ENCODE results near the gene NUCB1. TPM values are rescaled to one million over a fixed set of nuclear protein-coding genes. Genes with fewer than 3 reads are reported as not detected.
A peak's percentile ranks its signal among the peaks of the same experiment; 100 is the strongest.

Gene NUCB1
- total RNA-seq, 1 donor: 300 TPM

DNA sequence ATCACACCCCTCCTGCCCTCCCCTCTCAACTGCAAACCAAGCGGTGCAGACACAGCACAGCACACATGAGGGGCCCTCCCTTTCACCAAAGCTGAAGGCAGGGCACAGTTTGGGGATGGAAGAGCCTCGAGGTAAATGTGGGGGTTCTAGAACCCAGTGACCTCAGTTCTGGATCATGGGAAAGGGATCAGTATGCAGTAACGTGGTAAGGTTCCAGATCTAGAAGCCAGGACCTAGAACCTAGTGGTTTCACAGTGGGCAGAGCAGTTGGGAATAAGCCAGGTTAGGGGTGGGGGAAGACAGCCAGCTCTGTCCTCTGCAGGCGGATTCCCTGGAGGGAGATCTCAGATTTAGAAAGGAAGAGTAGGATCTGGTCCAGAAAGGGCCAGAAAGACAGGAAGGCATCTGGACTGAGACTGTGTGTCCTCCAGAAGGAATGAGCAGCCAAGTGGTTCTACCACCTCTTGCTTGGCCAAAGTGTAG lies 68.1 kb downstream of the NUCB1 start:
- Histone ChIP-seq H3K36me3 (ENCODE audit: insufficient read depth, low read length) (peaks cover 24% of the 10 kb centered on the region), H3K27ac (ENCODE audit: low read depth, low read length) (peak overlapping the region; percentile 36), H3K9me3 (ENCODE audit: low read depth, low read length) (no peaks in the 10 kb centered on the region), H3K4me1 (ENCODE audit: insufficient read depth, low read length) (peaks cover 35% of the 10 kb centered on the region), H3K4me3 (ENCODE audit: insufficient read depth, low read length) (no peak overlapping the region), H3K4me2 (ENCODE audit: insufficient read depth, low read length) (no peak overlapping the region), H3K79me2 (ENCODE audit: insufficient read depth, low read length) (peaks cover 19% of the 10 kb centered on the region), H2AFZ (ENCODE audit: low read length) (no peak overlapping the region), H3K27me3 (ENCODE audit: insufficient read depth, low read length) (no peaks in the 10 kb centered on the region), H4K20me1 (ENCODE audit: insufficient read depth, low read length) (peaks cover 29% of the 10 kb centered on the region)
- TF ChIP-seq, protein P1, sequence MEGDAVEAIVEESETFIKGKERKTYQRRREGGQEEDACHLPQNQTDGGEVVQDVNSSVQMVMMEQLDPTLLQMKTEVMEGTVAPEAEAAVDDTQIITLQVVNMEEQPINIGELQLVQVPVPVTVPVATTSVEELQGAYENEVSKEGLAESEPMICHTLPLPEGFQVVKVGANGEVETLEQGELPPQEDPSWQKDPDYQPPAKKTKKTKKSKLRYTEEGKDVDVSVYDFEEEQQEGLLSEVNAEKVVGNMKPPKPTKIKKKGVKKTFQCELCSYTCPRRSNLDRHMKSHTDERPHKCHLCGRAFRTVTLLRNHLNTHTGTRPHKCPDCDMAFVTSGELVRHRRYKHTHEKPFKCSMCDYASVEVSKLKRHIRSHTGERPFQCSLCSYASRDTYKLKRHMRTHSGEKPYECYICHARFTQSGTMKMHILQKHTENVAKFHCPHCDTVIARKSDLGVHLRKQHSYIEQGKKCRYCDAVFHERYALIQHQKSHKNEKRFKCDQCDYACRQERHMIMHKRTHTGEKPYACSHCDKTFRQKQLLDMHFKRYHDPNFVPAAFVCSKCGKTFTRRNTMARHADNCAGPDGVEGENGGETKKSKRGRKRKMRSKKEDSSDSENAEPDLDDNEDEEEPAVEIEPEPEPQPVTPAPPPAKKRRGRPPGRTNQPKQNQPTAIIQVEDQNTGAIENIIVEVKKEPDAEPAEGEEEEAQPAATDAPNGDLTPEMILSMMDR (IDR thresholded peaks at IDR 0.05; ENCODE audit: extremely low read depth, low read depth, low read length): no peak
- peak; percentile 41 for DNase-seq (ENCODE audit: insufficient read length, low spot score, missing footprints)

DNA sequence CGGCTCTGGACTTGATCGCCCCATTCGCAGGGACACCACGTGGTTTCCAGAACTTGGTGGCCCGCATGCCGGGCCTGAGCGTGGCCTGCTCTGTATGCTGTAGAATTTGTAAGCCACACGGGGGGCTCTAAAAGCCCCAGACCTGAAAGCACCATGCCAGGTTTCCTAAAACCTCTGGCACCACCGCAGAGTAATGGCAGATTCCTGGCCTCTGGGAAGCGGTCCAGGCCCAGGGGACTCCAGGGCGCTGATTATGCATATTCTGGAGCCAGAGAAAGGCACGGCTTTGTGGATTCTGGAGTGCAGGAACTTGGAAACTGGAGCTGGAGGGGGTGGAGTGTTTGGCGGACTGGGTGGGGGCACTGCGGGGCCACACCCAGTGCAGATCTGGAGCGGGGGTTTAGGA lies 68.7 kb downstream of the NUCB1 start:
- no peak overlapping the region for H3K27ac ChIP-seq (ENCODE audit: low read depth, low read length)
- H3K79me2 ChIP-seq (ENCODE audit: insufficient read depth, low read length): peaks cover 19% of the 10 kb centered on the region
- H3K4me3 ChIP-seq (ENCODE audit: insufficient read depth, low read length): no peak overlapping the region
- TF ChIP-seq, protein P1 (IDR thresholded peaks at IDR 0.05; ENCODE audit: extremely low read depth, low read depth, low read length): no peak
- no peak overlapping the region for H2AFZ ChIP-seq (ENCODE audit: low read length)
- DNase-seq (ENCODE audit: insufficient read length, low spot score, missing footprints): peak; percentile 46
- H3K36me3 ChIP-seq (ENCODE audit: insufficient read depth, low read length): peaks cover 26% of the 10 kb centered on the region
- H3K9me3 ChIP-seq (ENCODE audit: low read depth, low read length): no peaks in the 10 kb centered on the region
- H3K27me3 ChIP-seq (ENCODE audit: insufficient read depth, low read length): no peaks in the 10 kb centered on the region
- H4K20me1 ChIP-seq (ENCODE audit: insufficient read depth, low read length): peaks cover 29% of the 10 kb centered on the region
- no peak overlapping the region for H3K4me2 ChIP-seq (ENCODE audit: insufficient read depth, low read length)
- H3K4me1 ChIP-seq (ENCODE audit: insufficient read depth, low read length): peaks cover 29% of the 10 kb centered on the region

DNA sequence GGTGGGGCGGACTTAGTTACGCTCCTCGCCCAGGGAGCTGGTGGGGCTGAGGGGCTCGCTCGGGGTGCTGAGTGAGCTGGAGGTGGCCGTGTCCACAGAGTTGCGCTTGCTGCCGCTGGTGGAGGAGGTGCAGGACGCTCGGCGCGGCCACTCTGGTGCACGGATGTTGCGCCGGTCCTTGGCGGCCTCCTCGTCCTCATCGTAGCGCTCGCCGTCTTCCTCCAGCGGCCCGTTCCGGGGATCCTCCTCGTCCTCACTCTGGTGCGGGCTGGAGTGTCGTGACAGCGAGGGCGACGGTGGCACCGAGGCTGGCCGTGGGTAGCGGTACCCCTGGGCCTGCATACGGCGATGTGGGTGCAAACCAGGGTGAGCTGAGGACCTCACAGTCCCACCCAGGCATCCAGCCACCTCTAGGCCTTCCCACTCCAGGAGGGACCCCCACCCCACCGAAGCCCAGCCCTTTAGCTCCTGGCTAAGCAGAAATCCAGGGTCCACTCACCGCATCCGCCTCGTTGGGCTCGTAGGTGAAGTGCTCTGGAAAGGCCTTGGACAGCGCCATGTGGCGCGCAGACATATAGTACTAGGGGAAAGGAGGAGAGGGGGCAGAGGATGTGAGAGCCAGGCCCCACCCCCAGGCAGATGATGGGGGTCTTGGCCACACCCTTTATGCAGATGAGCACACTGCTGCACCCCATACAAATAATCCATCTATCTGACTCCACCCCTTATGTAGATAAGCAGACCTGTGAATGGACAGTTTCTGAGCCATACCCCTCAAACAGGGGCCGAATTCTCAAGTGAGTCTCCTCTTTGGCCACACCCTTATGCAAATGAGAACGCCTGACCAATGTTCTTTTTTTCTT lies 69.4 kb downstream of the NUCB1 start:
- Histone ChIP-seq H3K79me2 (ENCODE audit: insufficient read depth, low read length) (peaks cover 19% of the 10 kb centered on the region), H3K27me3 (ENCODE audit: insufficient read depth, low read length) (no peaks in the 10 kb centered on the region), H4K20me1 (ENCODE audit: insufficient read depth, low read length) (peaks cover 29% of the 10 kb centered on the region), H3K4me3 (ENCODE audit: insufficient read depth, low read length) (no peak overlapping the region), H3K9me3 (ENCODE audit: low read depth, low read length) (no peaks in the 10 kb centered on the region), H3K4me2 (ENCODE audit: insufficient read depth, low read length) (no peak overlapping the region), H3K36me3 (ENCODE audit: insufficient read depth, low read length) (peaks cover 33% of the 10 kb centered on the region), H3K27ac (ENCODE audit: low read depth, low read length) (no peak overlapping the region), H3K4me1 (ENCODE audit: insufficient read depth, low read length) (peaks cover 22% of the 10 kb centered on the region), H2AFZ (ENCODE audit: low read length) (no peak overlapping the region)
- TF ChIP-seq, protein P1 (IDR thresholded peaks at IDR 0.05; ENCODE audit: extremely low read depth, low read depth, low read length): no peak
- peak; percentile 37 for DNase-seq (ENCODE audit: insufficient read length, low spot score, missing footprints)

DNA sequence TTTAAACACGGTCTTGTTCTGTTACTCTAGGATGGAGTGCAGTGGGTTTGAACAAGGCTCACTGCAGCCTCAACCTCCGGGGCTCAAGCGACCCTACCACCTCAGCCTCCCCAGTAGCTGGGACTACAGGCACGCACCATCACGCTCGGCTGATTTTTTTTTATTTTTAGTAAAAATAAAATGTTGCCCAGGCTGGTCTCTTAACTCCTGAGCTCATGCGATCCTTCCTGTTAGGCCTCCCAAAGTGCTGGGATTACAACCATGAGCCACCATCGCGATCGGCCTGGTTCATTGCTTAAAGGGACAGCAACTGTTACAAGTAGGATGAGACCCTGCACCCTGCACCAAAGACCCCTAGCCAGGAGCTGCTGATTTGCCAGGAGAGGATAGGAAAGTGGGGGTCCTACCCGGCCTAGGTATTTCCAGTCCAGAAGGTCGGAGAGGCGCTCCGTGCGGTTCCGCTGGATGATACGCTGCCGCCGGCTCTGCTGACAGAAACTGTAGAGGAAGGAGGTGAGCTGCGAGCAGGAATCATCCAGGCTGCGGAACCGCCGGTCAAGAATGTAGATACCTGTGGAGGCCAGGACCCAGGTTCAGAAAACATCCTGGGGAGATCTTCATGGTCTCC lies 70.1 kb downstream of the NUCB1 start:
- H3K4me1 ChIP-seq (ENCODE audit: insufficient read depth, low read length): peaks cover 17% of the 10 kb centered on the region
- H4K20me1 ChIP-seq (ENCODE audit: insufficient read depth, low read length): peaks cover 29% of the 10 kb centered on the region
- DNase-seq (ENCODE audit: insufficient read length, low spot score, missing footprints): peak; percentile 30
- H3K9me3 ChIP-seq (ENCODE audit: low read depth, low read length): no peaks in the 10 kb centered on the region
- H3K79me2 ChIP-seq (ENCODE audit: insufficient read depth, low read length): peaks cover 17% of the 10 kb centered on the region
- H3K27ac ChIP-seq (ENCODE audit: low read depth, low read length): no peak overlapping the region
- H3K4me2 ChIP-seq (ENCODE audit: insufficient read depth, low read length): no peak overlapping the region
- no peak overlapping the region for H3K4me3 ChIP-seq (ENCODE audit: insufficient read depth, low read length)
- H2AFZ ChIP-seq (ENCODE audit: low read length): no peak overlapping the region
- no peaks in the 10 kb centered on the region for H3K27me3 ChIP-seq (ENCODE audit: insufficient read depth, low read length)
- TF ChIP-seq, protein P1 (IDR thresholded peaks at IDR 0.05; ENCODE audit: extremely low read depth, low read depth, low read length): no peak
- H3K36me3 ChIP-seq (ENCODE audit: insufficient read depth, low read length): peaks cover 35% of the 10 kb centered on the region

Measured in osteoblast (primary cell).